WTC11 (cell line): ENCODE measurements around the gene TSHZ3. TPM values are rescaled to one million over a fixed set of nuclear protein-coding genes. Genes with fewer than 3 reads are reported as not detected.

ENCODE experiments used
- ATAC-seq: fragments of 200-7000 bp; cut with Tn5 transposase; 2 replicates; pipeline ENCODE4 v1.10.0; 2021; ENCODE audit warnings: mild to moderate bottlenecking, moderate library complexity
- CTCF ChIA-PET: fragments of 300-600 bp; sonication (Branson Sonifier 250); formaldehyde crosslinking; loops from one replicate; lab custom pipeline; 2021; ENCODE audit warnings: antibody characterized with exemption; lab: Charles Lee
- POLR2A ChIA-PET: fragments of 350-600 bp; sonication (Branson Sonifier 250); formaldehyde crosslinking; loops from one replicate; lab custom pipeline; 2021; ENCODE audit warnings: antibody characterized with exemption; lab: Charles Lee
- DNase-seq: peaks from one replicate; pipeline ENCODE4 v3.0.0; 2021; ENCODE audit warnings: low spot score
- H3K27ac Mint-ChIP-seq: 2 replicates; pipeline ENCODE4 v1.8.0; 2021; ENCODE audit warnings: mixed read lengths
- H3K27me3 Mint-ChIP-seq: 2 replicates; pipeline ENCODE4 v1.8.0; 2021; ENCODE audit warnings: low read depth, mild to moderate bottlenecking, moderate library complexity, mixed read lengths
- H3K36me3 Mint-ChIP-seq: 2 replicates; pipeline ENCODE4 v1.8.0; 2021; ENCODE audit warnings: mixed read lengths
- H3K4me1 Mint-ChIP-seq: 2 replicates; pipeline ENCODE4 v1.8.0; 2022; ENCODE audit warnings: mixed read lengths
- H3K4me3 Mint-ChIP-seq: 2 replicates; pipeline ENCODE4 v1.8.0; 2021; ENCODE audit warnings: mild to moderate bottlenecking, moderate library complexity, mixed read lengths
- H3K9me3 Mint-ChIP-seq: 2 replicates; pipeline ENCODE4 v1.8.0; 2021; ENCODE audit warnings: mixed read lengths
- ATF2 ChIP-seq: sonication (generic); formaldehyde crosslinking; IDR thresholded peaks from 2 replicates; pipeline ENCODE4 v1.8.1; 2022; ENCODE audit warnings: low read depth, missing genetic modification reagents, borderline replicate concordance
- EMX1 ChIP-seq: fragments of 250-450 bp; sonication (Bioruptor Pico); IDR thresholded peaks from 2 replicates; pipeline ENCODE4 v1.8.0; 2021; ENCODE audit warnings: mild to moderate bottlenecking
- ETV6 ChIP-seq: sonication (generic); formaldehyde crosslinking; IDR thresholded peaks from 2 replicates; pipeline ENCODE4 v1.8.1; 2022; ENCODE audit warnings: mild to moderate bottlenecking, missing genetic modification reagents
- GTF2I ChIP-seq: fragments of 250-450 bp; sonication (Bioruptor Pico); conservative IDR thresholded peaks from 2 replicates; pipeline ENCODE4 v1.4.0; 2021; ENCODE audit warnings: mild to moderate bottlenecking
- HMGA2 ChIP-seq: fragments of 250-450 bp; sonication (Bioruptor Pico); IDR thresholded peaks from 2 replicates; pipeline ENCODE4 v1.4.0; 2021; ENCODE audit warnings: mild to moderate bottlenecking, moderate library complexity
- MYBL2 ChIP-seq: sonication (generic); formaldehyde crosslinking; IDR thresholded peaks from 2 replicates; pipeline ENCODE4 v1.8.1; 2023; ENCODE audit warnings: mild to moderate bottlenecking, moderate library complexity, missing genetic modification reagents
- TP53 ChIP-seq: sonication (generic); formaldehyde crosslinking; IDR thresholded peaks from 2 replicates; pipeline ENCODE4 v1.8.1; 2023; ENCODE audit warnings: mild to moderate bottlenecking, missing genetic modification reagents
- ZNF219 ChIP-seq: sonication (generic); formaldehyde crosslinking; IDR thresholded peaks from 2 replicates; pipeline ENCODE4 v1.8.0; 2023; ENCODE audit warnings: missing genetic modification reagents, mild to moderate bottlenecking, borderline replicate concordance
- ZNF263 ChIP-seq: sonication (generic); formaldehyde crosslinking; IDR thresholded peaks from 2 replicates; pipeline ENCODE4 v1.8.1; 2022; ENCODE audit warnings: low read depth, mild to moderate bottlenecking, moderate library complexity, missing genetic modification reagents
- ZNF416 ChIP-seq: fragments of 250-450 bp; sonication (Bioruptor Pico); IDR thresholded peaks from 2 replicates; pipeline ENCODE4 v1.9.0; 2021; ENCODE audit warnings: mild to moderate bottlenecking, inconsistent platforms
- ZNF423 ChIP-seq: fragments of 250-450 bp; sonication (Bioruptor Pico); IDR thresholded peaks from 2 replicates; pipeline ENCODE4 v2.1.2; 2022; ENCODE audit warnings: mild to moderate bottlenecking, moderate library complexity
- ZNF671 ChIP-seq: fragments of 250-450 bp; sonication (Bioruptor Pico); IDR thresholded peaks from 2 replicates; pipeline ENCODE4 v1.8.0; 2021; ENCODE audit warnings: mild to moderate bottlenecking
- total RNA-seq: library from RNA; stranded (reverse); gene quantifications from 3 replicates; pipeline ENCODE4 v1.2.3, GENCODE V29; 2021
- TF ChIP-seq, protein P1 (sequence below): fragments of 250-450 bp; sonication (Bioruptor Pico); IDR thresholded peaks from 2 replicates; pipeline ENCODE4 v1.9.0; 2021; ENCODE audit warnings: mild to moderate bottlenecking, borderline replicate concordance
- TF ChIP-seq, protein P2 (sequence below): sonication (generic); formaldehyde crosslinking; IDR thresholded peaks from 2 replicates; pipeline ENCODE4 v1.8.0; 2022; ENCODE audit warnings: mild to moderate bottlenecking, missing genetic modification reagents
- TF ChIP-seq, protein P3 (sequence below): sonication (generic); formaldehyde crosslinking; IDR thresholded peaks from 2 replicates; pipeline ENCODE4 v1.8.1; 2023; ENCODE audit warnings: mild to moderate bottlenecking, missing genetic modification reagents, moderate library complexity
- TF ChIP-seq, protein P4 (sequence below): fragments of 250-450 bp; sonication (Bioruptor Pico); IDR thresholded peaks from 2 replicates; pipeline ENCODE4 v1.9.0; 2021; ENCODE audit warnings: mild to moderate bottlenecking
- TF ChIP-seq, protein P5 (sequence below): sonication (generic); formaldehyde crosslinking; IDR thresholded peaks from 2 replicates; pipeline ENCODE4 v1.8.0; 2022; ENCODE audit warnings: mild to moderate bottlenecking, missing genetic modification reagents
- TF ChIP-seq, protein P6 (sequence below): sonication (generic); formaldehyde crosslinking; IDR thresholded peaks from 2 replicates; pipeline ENCODE4 v1.8.1; 2023; ENCODE audit warnings: mild to moderate bottlenecking, missing genetic modification reagents

The TSHZ3 gene
- total RNA-seq, 1 experiment from 2014 or later: 21.4 TPM

GRCh38 chr19:31386806-31387205, 37.6 kb upstream of the TSHZ3 start:
- TF ChIP-seq, protein P1, sequence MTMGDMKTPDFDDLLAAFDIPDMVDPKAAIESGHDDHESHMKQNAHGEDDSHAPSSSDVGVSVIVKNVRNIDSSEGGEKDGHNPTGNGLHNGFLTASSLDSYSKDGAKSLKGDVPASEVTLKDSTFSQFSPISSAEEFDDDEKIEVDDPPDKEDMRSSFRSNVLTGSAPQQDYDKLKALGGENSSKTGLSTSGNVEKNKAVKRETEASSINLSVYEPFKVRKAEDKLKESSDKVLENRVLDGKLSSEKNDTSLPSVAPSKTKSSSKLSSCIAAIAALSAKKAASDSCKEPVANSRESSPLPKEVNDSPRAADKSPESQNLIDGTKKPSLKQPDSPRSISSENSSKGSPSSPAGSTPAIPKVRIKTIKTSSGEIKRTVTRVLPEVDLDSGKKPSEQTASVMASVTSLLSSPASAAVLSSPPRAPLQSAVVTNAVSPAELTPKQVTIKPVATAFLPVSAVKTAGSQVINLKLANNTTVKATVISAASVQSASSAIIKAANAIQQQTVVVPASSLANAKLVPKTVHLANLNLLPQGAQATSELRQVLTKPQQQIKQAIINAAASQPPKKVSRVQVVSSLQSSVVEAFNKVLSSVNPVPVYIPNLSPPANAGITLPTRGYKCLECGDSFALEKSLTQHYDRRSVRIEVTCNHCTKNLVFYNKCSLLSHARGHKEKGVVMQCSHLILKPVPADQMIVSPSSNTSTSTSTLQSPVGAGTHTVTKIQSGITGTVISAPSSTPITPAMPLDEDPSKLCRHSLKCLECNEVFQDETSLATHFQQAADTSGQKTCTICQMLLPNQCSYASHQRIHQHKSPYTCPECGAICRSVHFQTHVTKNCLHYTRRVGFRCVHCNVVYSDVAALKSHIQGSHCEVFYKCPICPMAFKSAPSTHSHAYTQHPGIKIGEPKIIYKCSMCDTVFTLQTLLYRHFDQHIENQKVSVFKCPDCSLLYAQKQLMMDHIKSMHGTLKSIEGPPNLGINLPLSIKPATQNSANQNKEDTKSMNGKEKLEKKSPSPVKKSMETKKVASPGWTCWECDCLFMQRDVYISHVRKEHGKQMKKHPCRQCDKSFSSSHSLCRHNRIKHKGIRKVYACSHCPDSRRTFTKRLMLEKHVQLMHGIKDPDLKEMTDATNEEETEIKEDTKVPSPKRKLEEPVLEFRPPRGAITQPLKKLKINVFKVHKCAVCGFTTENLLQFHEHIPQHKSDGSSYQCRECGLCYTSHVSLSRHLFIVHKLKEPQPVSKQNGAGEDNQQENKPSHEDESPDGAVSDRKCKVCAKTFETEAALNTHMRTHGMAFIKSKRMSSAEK: no peak
- TF ChIP-seq, protein P2, sequence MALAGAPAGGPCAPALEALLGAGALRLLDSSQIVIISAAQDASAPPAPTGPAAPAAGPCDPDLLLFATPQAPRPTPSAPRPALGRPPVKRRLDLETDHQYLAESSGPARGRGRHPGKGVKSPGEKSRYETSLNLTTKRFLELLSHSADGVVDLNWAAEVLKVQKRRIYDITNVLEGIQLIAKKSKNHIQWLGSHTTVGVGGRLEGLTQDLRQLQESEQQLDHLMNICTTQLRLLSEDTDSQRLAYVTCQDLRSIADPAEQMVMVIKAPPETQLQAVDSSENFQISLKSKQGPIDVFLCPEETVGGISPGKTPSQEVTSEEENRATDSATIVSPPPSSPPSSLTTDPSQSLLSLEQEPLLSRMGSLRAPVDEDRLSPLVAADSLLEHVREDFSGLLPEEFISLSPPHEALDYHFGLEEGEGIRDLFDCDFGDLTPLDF (CRISPR knock-in tag): no peak
- TF ChIP-seq EMX1 (CRISPR knock-in tag) (no peak), TP53 (no peak), HMGA2 (CRISPR knock-in tag) (no peak), ATF2 (CRISPR knock-in tag) (no peak), ZNF671 (CRISPR knock-in tag) (no peak), ZNF423 (CRISPR knock-in tag) (no peak), ETV6 (CRISPR knock-in tag) (no peak), ZNF416 (CRISPR knock-in tag) (no peak), MYBL2 (no peak), ZNF263 (no peak), GTF2I (CRISPR knock-in tag) (no peak), ZNF219 (CRISPR knock-in tag) (no peak)
- TF ChIP-seq, protein P3, sequence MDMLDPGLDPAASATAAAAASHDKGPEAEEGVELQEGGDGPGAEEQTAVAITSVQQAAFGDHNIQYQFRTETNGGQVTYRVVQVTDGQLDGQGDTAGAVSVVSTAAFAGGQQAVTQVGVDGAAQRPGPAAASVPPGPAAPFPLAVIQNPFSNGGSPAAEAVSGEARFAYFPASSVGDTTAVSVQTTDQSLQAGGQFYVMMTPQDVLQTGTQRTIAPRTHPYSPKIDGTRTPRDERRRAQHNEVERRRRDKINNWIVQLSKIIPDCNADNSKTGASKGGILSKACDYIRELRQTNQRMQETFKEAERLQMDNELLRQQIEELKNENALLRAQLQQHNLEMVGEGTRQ (CRISPR knock-in tag): no peak
- TF ChIP-seq, protein P4, sequence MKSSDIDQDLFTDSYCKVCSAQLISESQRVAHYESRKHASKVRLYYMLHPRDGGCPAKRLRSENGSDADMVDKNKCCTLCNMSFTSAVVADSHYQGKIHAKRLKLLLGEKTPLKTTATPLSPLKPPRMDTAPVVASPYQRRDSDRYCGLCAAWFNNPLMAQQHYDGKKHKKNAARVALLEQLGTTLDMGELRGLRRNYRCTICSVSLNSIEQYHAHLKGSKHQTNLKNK (CRISPR knock-in tag): no peak
- TF ChIP-seq, protein P5, sequence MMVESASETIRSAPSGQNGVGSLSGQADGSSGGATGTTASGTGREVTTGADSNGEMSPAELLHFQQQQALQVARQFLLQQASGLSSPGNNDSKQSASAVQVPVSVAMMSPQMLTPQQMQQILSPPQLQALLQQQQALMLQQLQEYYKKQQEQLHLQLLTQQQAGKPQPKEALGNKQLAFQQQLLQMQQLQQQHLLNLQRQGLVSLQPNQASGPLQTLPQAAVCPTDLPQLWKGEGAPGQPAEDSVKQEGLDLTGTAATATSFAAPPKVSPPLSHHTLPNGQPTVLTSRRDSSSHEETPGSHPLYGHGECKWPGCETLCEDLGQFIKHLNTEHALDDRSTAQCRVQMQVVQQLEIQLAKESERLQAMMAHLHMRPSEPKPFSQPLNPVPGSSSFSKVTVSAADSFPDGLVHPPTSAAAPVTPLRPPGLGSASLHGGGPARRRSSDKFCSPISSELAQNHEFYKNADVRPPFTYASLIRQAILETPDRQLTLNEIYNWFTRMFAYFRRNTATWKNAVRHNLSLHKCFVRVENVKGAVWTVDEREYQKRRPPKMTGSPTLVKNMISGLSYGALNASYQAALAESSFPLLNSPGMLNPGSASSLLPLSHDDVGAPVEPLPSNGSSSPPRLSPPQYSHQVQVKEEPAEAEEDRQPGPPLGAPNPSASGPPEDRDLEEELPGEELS: no peak
- TF ChIP-seq, protein P6, sequence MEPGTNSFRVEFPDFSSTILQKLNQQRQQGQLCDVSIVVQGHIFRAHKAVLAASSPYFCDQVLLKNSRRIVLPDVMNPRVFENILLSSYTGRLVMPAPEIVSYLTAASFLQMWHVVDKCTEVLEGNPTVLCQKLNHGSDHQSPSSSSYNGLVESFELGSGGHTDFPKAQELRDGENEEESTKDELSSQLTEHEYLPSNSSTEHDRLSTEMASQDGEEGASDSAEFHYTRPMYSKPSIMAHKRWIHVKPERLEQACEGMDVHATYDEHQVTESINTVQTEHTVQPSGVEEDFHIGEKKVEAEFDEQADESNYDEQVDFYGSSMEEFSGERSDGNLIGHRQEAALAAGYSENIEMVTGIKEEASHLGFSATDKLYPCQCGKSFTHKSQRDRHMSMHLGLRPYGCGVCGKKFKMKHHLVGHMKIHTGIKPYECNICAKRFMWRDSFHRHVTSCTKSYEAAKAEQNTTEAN: no peak
- ChIA-PET POLR2A (no interaction called here), CTCF (interaction anchor here (0.9 to 1.1 kb wide), 3 partner anchors 22 to 332 kb away, joined by 3 read pairs; no protein-coding TSS in a partner anchor)
- H3K27me3 Mint-ChIP-seq: no peaks in the 10 kb centered on the region
- H3K27ac Mint-ChIP-seq: no peak overlapping the region
- ATAC-seq (no peak), DNase-seq (no peak)
- H3K4me1 Mint-ChIP-seq: peaks cover 24% of the 10 kb centered on the region
- peaks cover 16% of the 10 kb centered on the region for H3K36me3 Mint-ChIP-seq
- peaks cover 5% of the 10 kb centered on the region for H3K9me3 Mint-ChIP-seq
- H3K4me3 Mint-ChIP-seq: no peak overlapping the region
